ENCODE measurements around the gene LRRC37A3.
"Not testable (repeated sequence)": the region's sequence is repeated elsewhere in the genome, so short reads cannot be mapped to it uniquely, and the experiment has no call there.

DNA sequence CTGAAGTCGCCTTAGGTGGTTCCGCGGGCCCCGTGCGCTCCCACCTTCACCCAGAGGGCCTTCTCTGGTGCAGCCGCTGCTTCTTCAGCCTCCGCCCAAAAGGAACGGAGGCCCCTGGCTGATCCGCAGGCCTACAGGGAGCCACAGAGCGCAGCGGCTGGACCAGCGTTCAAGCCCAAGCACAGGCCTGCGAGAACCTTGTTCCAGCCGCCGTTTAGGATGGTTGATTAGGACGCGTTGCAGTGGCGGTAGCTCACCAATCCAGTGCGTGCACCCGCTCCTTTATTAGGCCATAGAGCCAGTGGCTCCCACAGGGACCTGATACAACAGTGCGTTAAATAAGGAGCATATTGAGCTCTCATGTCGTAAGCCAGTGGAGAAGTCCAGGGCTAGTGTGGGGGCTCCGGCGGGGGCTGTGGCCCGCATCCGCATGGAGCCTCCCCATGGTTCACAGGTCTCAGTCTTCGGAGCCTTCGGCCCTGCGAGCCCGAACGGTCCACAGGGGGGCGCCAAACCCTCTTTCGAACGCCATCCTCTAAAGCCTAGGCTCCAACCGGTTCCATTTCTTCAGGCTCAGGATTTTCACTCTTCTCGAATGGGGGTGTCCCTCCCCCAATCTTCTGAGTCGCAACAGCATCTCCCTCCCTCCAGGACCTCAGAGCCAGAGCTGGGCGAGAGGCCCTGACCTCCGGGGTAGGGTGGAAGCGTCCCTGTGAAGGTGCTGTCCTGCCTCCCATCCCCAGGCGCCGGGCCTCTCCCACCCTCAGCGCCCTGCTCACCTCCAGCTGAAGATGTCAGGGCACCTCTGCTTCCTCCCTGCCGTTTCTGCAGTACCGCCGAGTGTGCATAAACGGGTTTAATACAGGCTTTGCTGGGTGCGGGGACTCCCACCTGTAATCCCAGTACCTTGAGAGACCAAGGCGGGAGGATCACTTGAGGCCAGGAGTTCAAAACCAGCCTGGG lies 71.5 kb downstream of the LRRC37A3 start:
- TF ChIP-seq, protein P1, sequence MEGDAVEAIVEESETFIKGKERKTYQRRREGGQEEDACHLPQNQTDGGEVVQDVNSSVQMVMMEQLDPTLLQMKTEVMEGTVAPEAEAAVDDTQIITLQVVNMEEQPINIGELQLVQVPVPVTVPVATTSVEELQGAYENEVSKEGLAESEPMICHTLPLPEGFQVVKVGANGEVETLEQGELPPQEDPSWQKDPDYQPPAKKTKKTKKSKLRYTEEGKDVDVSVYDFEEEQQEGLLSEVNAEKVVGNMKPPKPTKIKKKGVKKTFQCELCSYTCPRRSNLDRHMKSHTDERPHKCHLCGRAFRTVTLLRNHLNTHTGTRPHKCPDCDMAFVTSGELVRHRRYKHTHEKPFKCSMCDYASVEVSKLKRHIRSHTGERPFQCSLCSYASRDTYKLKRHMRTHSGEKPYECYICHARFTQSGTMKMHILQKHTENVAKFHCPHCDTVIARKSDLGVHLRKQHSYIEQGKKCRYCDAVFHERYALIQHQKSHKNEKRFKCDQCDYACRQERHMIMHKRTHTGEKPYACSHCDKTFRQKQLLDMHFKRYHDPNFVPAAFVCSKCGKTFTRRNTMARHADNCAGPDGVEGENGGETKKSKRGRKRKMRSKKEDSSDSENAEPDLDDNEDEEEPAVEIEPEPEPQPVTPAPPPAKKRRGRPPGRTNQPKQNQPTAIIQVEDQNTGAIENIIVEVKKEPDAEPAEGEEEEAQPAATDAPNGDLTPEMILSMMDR (IDR thresholded peaks at IDR 0.05) = peak in 2 of 3 donors; percentile 35 to 39
- not testable (repeated sequence) for TF ChIP-seq POLR2A (IDR thresholded peaks at IDR 0.05)
